DMS53 treated with DMSO at 0.1 percent for 48 hours (cell line): ENCODE data around the gene ZNF597.
A peak's percentile ranks its signal among the peaks of the same experiment; 100 is the strongest.

ENCODE experiments used
- DNase-seq: peaks from one replicate; lab custom pipeline; 2025; ENCODE audit not compliant: unreplicated experiment; lab: John Stamatoyannopoulos, UW

Gene ZNF597

DNA sequence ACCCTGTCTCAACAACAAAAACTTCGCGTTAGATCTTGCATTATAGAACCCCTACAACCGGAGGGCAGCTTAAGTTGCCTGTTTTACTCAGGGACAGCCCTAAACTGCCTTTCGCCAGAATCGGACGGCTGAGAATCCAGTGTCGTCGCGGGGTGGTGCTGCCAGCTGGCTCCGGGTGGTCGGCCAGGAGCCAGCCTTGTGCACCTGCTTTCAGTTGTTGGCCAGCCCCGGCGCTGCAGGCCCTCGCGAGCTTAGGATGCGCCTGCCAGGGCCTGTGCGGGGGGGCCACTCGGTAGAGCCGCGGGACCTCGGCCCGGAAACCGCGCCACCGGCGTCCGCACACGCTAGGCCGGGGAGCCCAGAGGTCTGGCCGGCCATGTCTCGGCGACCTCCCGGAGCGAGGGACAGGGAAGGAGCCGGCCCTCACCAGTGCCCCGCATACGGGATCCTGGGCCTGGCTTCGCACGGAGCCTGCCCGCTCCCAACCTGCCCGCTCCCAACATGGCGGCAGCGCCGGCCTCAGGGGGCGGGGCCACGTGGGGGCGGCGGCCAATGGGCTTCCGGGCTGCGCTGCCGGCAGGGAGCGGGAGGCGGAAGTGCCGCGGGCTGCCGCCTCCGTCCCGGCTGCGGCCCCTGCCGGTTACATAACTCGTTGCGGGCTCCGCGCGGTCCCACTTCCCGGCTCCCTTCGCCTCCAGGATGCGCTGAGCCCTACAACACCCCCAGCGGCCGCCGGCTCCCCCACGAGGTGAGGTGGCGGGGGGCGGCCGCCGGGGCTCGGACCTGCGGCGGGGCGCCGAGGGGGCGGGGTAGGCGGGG, 14.3 kb upstream of the ZNF597 start:
- peak; percentile 58 for DNase-seq

DNA sequence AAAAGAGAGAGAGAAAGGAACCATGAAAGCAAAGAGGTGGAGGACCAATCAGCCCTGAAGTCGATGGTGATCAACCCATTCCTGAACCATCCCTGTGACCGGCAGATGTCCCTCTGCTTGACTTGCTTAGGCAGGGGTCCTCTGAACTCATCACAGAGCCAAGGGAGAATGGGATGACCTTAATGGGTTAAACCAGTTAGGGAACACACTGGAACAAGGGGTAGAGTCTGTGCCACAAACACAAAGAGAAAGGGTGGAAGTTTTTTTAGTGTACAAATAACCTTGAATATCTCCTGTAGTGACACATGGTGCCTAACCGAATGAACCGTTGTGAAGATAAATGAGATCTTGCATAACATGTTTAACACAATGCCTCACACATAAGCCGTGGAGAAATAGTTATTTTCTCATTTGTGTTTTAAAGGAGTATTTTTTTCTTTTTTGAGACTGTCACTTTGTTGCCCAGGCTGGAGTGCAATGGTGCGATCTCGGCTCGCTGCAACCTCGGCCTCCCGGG, 11.4 kb upstream of the ZNF597 start:
- DNase-seq = no peak

DNA sequence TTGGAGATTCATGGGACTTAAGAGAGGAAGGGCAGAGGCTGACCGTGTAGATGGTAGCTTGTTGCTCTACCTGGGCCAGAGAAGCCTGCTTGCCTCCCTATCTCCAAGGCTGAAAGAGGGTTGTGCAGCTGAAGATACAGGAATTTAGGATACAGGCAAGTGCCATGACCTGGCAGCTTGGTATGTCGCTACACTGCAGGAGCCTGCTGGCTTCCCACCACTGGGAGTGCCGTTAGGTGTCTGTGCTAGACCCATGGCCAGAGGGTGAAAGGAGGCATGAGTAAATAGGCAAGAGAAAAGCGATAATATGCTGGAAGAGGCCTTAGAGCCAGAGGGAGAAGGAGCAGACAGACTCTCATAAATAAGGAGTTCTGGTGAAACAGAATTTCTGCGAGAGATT, 10.8 kb upstream of the ZNF597 start:
- no peak for DNase-seq

DNA sequence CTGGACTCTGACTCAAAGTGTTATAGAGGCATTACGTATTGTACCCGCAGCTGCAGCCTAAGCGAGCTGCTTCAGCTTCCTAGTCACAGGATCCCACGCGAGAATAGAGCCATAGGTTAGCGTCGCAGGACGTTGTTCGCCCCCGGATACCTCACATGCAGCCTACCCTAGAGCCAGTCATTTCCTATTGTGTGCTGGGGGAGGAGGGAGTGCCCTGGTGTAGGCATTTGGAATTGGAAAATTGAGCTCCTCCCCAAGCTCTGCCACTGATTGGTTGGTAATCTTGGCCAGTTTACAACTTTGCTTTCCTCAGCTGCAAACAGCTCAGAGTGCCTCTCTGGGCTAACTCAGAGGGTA, 706 bp upstream of the ZNF597 start:
- DNase-seq = no peak

DNA sequence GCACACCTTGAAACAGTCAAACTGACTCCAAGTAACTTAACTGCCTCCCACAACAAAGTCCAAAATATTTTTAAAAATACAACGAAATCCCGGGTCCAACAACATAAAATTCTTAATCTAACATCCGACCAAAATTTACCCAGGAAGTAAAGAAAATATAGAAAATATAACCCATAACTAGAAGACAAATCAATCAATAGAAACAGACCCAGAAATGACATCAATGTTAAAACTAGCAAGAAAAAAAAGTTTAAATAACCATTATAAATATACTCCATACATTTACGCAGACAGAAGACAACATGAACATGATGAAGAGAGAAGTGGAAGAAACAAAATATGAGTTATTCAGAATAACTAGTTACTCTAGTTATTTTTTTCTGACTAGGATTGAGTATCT, 3.7 kb downstream of the ZNF597 start:
- DNase-seq = no peak

DNA sequence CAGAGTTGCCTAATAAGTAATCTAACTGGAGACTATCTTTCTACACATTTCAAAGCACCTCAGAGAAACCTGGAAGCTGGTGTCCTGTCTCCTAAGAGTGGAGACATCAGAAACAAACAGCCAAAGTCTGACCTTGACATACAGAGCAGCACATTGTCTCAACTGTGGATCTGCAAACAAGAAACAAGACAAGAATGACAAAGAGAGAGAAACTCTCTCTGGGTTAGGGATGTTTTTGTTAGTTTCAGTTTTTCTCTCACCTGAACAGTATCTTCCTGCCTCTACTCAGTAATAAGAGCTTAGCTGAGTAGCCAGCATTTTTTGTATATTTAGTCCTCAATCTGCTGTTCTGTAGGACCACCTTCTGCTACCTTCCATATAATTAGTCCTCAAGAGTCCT, 8.9 kb downstream of the ZNF597 start:
- no peak for DNase-seq

DNA sequence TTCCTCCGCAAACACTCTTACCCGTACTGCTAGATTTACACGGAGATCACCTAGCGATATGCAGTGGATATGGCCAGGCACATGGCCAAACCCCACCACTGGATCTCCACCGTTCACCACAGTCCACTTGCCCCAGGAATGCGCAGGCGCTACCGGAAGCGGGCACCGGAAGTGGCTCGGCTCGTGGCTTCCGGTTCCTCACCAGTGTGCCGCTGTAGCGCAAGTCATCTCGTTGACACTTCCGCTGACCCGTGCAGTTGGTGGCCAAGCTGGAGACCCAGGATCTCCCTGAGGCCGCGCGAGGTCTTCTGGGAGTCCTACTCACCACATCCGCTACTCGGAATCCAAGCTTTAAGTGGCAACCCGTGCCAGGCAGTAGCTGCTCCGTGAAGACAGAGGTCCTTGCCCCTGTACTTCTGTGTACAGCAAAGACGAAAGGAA, 11.5 kb downstream of the ZNF597 start:
- no peak for DNase-seq

DNA sequence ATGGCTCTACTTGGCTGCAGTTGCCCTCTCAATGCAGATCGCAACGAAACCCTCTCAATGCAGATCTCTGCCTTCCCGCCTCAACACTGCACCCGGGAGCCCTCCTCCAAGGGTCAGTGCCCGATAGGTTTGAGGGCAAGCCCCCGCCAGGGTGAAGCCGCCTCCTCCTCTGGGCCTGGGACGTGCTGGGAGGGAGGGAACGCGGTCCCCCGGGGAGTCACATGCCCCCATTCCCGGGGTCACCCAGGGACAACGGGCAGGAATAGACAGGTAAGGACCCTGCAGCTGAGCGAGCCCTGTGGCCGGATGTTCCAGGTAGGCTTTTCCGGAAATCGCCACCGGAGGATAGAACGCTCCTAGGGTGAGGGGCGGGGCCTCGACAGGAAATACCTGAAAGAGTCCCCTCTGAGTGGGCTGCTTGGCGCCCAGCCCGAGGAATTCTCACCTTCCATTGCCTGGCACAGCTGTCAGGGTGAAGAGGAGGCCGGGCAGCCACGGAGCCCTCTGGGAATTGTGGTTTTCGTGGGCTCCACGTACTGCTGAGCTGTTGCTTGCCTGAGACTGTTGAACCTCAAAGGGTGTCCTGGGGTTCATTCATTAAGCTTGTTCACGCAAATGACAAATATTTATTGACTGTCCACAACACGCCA, 29.4 kb downstream of the ZNF597 start:
- no peak for DNase-seq

DNA sequence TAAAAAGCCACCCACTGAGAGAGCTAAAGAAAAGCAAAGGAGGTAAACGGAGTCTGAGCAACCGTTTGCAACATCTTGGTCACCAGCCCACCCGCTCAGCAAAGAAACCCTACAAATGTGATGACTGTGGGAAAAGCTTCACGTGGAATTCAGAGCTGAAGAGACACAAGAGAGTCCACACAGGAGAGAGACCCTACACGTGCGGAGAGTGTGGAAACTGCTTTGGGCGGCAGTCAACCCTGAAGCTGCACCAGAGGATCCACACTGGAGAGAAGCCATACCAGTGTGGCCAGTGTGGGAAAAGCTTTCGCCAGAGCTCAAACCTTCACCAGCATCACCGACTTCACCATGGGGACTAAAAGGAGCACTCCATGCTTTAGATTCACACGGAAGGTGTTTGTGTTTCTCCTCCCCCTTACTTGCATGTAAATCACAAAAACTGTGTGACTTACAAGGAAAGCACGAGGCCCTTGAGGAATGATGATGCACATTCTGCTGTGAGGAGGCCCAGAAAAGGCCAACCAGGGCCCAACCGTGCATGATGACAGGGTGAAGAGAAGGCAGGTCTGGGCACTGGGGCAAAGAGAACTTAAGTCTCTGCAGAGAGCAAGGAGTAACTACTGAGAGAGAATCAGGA, 34.6 kb downstream of the ZNF597 start:
- DNase-seq = no peak

DNA sequence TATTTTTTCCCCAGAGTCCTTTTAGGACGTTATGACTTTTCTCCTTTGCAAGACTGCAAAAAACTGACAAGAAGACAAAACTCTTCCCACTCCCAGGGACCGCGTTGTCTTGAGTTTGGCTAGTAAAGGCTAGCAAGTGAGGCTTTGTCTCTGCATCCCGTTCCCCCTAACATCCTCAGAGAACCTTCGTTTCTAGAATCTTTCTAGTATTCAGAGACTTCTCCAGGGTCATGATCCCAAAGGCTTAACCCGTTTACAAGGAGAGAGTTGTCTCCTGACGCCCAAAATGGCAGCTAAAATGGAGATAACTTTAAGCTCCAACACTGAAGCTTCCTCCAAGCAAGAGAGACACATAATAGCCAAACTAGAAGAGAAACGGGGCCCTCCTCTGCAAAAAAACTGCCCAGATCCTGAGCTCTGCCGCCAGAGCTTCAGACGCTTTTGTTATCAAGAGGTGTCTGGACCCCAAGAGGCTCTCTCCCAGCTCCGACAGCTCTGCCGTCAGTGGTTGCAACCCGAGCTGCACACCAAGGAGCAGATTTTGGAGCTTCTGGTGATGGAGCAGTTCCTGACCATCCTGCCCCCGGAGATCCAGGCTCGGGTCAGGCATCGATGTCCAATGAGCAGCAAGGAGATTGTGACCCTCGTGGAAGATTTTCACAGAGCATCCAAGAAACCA, 41.4 kb downstream of the ZNF597 start:
- peak; percentile 0 for DNase-seq

DNA sequence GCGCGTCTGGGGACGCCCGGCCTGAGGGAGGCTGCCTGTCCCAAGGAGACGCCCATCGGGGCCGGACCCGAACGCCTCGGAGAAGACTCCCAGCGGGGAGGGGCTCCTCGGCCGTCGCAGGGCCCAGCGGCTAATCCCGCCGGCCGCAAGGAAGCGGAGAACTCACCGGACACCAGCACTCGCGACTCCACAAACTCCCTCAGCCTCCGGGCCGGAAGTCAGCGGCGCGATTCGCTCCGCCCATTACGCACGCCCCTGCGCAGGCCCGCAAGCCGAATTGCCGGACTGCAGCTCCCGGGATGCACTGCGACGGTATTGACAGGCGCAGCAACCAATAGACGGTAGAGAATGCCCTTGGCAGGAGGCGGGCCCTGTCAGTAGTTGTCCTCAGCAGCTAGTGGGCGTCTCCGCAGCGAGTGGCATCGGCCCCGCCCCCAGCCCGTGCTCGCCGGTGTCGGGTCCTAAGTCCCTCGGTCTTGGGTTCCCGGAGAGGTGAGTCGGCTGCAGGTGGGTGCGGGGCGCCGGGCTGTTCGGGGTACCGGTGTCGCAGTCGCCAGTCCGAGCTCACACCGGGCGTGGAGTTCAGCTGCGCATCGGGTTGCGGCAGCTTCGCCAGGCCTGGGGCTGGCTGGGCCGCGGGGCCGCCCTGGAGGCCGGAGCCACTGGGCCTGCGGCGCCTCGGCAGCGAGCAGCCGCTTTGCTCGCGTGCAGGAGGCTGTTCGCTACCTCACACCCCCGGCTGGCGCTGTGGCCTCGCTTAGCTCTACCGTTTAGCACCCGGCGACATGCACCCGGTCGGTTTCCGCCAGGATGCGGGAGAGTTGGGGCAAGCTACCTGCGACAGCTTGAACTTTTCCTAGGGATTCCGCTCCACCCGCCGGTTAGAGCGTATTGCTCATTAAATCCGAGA, 42.3 kb downstream of the ZNF597 start, which contains the start of the genes ZNF174 and ZSCAN32:
Gene ZNF174 (plus strand): TSS at position 437 of the 910 bp plus-strand sequence. CDS start 790 bp downstream, outside the sequence.
Gene ZSCAN32 (minus strand): TSS at position 226 of the 910 bp plus-strand sequence. CDS start 3,447 bp downstream, outside the sequence.
- DNase-seq = peak; percentile 94

DNA sequence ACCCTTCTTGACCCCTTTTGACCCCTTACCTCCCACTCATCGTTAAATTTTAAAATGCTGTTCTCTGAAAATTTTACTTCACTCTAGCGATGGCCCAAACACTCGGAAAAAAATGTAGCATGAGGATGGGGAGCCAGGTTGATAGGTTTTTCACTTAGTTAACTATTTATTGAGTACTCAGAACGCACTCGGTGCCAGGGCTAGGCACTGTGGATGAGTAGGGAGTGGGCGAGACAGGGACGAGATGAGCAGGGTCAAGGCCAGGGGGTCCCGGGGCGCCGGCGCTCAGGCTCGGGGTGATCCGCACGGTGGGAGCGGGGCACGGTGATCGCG, 42.9 kb downstream of the ZNF597 start:
- DNase-seq = no peak

DNA sequence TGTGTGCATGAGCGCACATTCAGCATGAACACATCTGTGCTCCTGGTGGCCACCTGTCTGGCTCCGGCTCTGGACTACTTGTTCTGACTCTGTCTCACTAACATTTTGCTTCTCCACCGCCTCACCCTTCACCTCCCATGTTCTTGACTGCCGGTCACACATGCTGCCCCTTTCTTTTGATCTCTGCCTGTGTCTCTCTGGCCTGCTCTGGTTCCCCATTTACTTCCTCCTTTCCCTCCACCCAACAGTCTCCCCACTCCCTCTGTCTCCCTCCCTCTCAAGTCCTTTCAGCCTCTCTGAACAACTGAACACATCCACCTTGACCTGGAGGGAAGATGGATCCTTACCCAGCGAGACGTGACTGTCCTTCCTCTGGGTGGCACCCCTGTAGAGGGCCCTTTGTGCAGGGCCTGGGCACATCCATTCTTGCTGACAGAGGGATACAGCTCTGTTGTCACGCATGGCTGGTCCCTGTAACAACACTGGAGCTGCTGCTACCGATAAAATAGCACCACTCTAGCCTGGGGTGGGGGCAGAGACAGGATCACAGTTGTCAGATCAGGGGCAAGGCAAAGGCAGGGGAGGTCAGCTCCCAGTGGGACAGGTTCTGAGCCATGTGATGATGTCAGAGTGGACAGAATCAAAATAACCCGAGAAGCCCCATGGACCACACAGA, 53.5 kb downstream of the ZNF597 start:
- DNase-seq = no peak

DNA sequence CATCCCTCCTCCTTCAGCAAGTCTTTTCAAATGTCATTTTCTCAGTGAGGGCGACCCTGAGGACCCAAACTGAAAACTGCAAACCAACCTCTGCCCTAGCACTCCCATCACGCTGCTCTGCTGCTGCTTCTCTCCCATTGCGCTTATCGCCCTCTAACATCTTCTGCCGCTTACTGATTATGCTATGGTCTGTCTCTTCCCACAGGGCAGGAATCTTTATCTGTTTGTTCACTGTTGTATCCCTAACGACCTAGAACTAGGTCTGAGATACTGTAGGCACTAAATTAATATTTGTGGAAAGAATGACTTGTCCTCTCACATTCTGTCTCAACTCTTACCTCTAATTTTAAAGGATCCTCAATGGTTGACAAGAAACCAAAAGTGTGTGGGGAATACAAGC, 55.0 kb downstream of the ZNF597 start:
- no peak for DNase-seq

DNA sequence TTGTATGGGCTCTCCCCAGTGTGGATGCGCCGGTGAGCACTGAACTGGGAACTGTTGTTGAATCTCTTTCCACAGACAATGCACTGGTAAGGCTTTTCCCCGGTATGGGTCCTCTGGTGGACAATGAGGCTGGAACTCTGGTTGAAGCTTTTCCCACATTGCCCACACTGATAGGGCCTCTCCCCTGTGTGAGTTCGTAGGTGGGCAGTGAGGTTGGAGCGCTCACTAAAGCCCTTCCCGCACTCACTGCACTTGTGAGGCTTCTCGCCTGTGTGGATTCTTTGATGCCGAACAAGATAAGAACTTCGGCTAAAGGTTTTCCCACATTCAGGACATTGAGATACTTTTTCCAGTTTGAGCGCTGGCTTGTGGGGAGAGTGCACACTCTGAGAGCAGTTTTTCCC, 60.3 kb downstream of the ZNF597 start:
- no peak for DNase-seq
